ENCODE data around the gene RNF183.
"Not testable (repeated sequence)": the region's sequence is repeated elsewhere in the genome, so short reads cannot be mapped to it uniquely, and the experiment has no call there.

RNF183 gene

GRCh38 chr9:113269871-113270270, 33.3 kb downstream of the RNF183 start:
- DNase-seq = no peak

GRCh38 chr9:113269355-113269754, 33.8 kb downstream of the RNF183 start:
- no peak for DNase-seq

- DNase-seq = no peak
Measured at GRCh38 chr9:113267911-113268566, 35.1 kb downstream of the RNF183 start.

- no peak for DNase-seq
Measured at GRCh38 chr9:113266174-113266573, 37.0 kb downstream of the RNF183 start.

GRCh38 chr9:113261917-113262671, 41.1 kb downstream of the RNF183 start:
- no peak for DNase-seq

GRCh38 chr9:113258282-113258681, 44.9 kb downstream of the RNF183 start:
- no peak for DNase-seq

GRCh38 chr9:113257863-113258262, 45.3 kb downstream of the RNF183 start:
- no peak for DNase-seq

GRCh38 chr9:113255438-113255837, 47.7 kb downstream of the RNF183 start:
- no peak for DNase-seq

- no peak for DNase-seq
Measured at GRCh38 chr9:113254991-113255390, 48.2 kb downstream of the RNF183 start.

GRCh38 chr9:113250807-113251206, 52.4 kb downstream of the RNF183 start:
- DNase-seq = no peak

GRCh38 chr9:113249661-113250060, 53.5 kb downstream of the RNF183 start:
- DNase-seq = not testable (repeated sequence)

- no peak for DNase-seq
Measured at GRCh38 chr9:113247640-113248039, 55.5 kb downstream of the RNF183 start.
